Right lobe of liver (tissue), 4 donors: ENCODE results near the gene PPP1R14C.

ENCODE experiments used
- POLR2A ChIP-seq: fragments of 450-650 bp; IDR thresholded peaks from one replicate; pipeline ENCODE4 v1.6.1; 2017; ENCODE audit warnings: antibody characterized with exemption, mild to moderate bottlenecking
- TF ChIP-seq, protein P1 (sequence below), 4 donors: fragments of 200-600 bp in 3 of 4; fragments of 450-650 bp in 1 of 4; IDR thresholded peaks; one replicate each; pipeline versions ENCODE4 v1.5.1 to v1.8.0; 2016 to 2022; ENCODE audit warnings: antibody characterized with exemption in 4 of 4, mild to moderate bottlenecking in 2 of 4
- donor health status: DM: no; HTN: no; CAD: no.
- donor health status: DM: no; HTN: no; CAD: no.
- donor health status: DM: no; HTN: yes; CAD: no.

DNA sequence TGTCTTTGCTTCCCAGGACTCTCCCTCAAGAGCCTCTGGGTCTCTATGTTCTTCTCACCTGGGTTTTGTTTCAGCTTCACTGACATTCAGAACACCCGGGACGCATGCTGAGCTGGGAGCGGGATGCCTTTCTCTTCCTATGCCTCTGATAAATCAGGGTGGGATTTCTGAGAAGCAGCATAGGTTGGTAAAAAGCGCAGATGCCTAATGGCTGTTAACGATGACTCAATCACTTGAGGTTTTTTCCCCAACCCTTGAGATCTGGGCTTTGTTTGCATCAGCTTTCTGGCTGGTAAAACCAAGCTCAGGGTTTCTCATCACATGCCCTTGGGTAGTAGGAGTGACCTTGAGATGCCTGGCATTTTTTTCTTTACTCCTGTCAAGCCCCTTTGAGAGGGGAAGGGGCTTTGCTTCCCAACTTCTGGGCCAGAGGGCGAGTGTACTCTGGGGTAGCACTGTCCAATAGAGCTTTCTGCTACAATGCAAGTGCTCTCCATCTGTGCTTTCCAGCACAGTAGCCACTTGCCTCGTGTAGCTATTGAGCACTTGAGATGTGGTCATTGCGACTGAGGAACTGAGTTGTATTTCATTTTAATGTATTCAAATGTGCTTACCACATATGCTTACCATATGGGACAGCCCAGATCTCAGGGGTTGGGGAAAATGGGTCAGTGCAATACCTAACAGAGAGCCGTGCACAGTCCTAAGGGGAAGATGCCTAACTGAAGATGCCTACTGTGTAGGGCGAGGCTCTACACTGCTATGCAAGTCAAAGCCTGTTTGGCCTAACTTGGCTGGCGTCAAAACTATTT, 69.1 kb downstream of the PPP1R14C start:
- TF ChIP-seq POLR2A = no peak
- TF ChIP-seq, protein P1, sequence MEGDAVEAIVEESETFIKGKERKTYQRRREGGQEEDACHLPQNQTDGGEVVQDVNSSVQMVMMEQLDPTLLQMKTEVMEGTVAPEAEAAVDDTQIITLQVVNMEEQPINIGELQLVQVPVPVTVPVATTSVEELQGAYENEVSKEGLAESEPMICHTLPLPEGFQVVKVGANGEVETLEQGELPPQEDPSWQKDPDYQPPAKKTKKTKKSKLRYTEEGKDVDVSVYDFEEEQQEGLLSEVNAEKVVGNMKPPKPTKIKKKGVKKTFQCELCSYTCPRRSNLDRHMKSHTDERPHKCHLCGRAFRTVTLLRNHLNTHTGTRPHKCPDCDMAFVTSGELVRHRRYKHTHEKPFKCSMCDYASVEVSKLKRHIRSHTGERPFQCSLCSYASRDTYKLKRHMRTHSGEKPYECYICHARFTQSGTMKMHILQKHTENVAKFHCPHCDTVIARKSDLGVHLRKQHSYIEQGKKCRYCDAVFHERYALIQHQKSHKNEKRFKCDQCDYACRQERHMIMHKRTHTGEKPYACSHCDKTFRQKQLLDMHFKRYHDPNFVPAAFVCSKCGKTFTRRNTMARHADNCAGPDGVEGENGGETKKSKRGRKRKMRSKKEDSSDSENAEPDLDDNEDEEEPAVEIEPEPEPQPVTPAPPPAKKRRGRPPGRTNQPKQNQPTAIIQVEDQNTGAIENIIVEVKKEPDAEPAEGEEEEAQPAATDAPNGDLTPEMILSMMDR (IDR thresholded peaks at IDR 0.05) = no peak
